GM19351 (cell line): ENCODE measurements around the gene CEPT1.

Source experiments
- ATAC-seq: cut with Tn5 transposase; IDR thresholded peaks from one replicate; pipeline ENCODE4 v1.9.1; 2021; ENCODE audit warnings: mild to moderate bottlenecking, moderate library complexity; ENCODE audit not compliant: unreplicated experiment

The CEPT1 gene

GRCh38 chr1:111192074-111192473, 52.1 kb downstream of the CEPT1 start:
- ATAC-seq: no peak

- no peak for ATAC-seq
Observed at GRCh38 chr1:111192658-111193519, 52.9 kb downstream of the CEPT1 start.

DNA sequence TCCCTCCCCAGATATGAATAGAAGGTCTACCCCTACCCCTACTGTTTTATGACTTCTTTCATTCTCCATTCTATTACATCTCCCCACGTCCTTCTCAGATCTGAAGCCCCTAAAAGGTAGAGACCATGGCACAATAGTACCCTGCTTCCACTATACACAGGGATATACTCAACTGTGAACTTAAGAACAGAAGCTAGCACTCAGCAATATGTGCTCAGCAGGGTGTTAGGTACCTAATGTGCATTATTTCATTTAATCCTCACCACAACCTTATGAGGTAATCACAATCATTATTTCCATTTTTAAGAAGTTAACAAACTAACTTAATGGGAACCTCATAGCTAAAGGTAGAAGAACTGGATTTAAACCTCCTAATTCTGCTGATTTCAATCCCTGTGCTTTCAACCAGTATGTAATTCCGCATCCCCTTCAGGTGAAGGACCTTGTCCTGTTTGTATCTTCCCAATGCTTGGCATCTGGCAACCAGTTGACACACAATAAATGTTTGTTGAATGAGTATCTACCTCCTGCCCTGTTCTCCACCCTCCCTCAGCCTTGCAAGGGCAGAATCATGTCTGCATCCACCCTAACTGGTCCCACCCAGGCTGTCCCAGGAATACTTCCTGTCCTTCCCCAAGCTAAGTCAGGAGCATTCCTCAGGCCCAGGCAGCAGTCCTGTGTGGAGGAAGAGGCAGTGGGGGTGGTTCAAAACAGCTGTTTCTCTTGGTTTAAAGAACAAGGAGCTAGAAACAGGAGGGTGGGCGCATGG, 53.9 kb downstream of the CEPT1 start:
- ATAC-seq: no peak

- ATAC-seq: no peak
Observed at GRCh38 chr1:111195002-111195684, 55.1 kb downstream of the CEPT1 start.

- no peak for ATAC-seq
Observed at GRCh38 chr1:111196213-111196612, 56.2 kb downstream of the CEPT1 start.

- peak; percentile 63 for ATAC-seq
Observed at GRCh38 chr1:111197598-111198284, 57.7 kb downstream of the CEPT1 start.

- ATAC-seq: no peak
Observed at GRCh38 chr1:111198836-111199235, 58.8 kb downstream of the CEPT1 start.

- ATAC-seq: no peak
Observed at GRCh38 chr1:111199329-111199728, 59.3 kb downstream of the CEPT1 start.

DNA sequence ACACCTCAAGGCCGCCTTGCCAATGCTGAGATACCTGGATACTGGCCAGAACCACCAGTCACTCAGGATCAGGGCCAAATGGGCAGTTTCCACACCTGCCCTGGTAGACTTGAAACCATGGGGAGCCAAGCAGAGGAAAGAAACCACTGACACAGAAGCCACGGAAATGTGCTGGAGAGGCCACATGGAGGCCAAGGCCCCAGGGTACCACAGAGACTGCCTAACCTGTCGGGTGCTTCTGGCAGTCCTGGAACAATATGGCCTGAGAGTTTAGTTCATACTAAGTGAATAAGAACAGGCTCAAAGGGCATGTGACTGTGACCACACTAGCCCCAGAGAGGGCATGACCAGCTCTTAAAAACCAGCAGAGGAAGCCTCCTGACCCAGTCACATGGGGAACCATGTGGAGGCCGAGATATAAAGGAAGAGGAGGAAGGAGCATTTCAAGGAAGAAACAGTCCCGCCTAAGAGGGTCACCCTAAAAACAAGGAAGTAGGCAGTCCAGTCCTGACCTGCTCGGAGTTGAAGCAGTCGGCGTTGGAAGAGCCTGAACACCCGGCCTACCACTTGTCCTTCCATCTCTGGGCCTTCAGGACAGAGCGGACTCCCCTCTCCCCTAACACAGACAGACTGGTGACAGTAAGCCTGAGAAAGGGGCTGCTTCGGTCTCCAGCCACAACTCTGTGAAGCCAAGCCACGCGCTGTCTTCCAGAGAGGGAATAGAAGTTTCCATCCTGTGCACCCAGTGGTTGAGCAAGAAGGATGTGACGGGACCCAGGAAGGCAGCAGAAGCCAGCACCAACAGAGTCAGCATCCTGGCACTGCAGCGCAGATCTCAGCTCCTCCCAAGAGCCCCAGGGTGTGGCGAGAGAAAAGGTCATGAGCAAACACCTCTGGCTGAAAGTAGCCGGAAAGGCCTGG, 60.1 kb downstream of the CEPT1 start, which contains the start of gene DENND2D:
Gene DENND2D, minus strand, starts transcription at position 766 of the 921 bp plus-strand sequence. Its CDS starts 187 bp downstream, at position 579.
- ATAC-seq: no peak

DNA sequence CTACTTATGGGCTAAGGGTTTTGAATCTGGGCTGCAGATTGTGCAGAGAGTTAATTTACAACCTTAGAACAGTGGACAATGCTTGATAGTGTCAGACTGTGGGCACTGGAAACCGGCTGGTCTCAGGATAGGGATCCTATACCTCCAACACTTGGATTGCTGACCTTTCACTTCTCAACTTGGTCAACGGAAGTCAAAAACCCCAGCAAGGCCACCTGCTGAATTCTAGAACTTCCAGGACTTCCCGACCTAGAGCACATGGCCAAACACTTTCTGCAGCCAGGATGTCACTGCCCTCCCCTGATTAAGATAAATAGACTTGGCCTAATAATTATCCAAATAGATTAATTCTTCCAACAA, 60.8 kb downstream of the CEPT1 start:
- ATAC-seq: no peak

- ATAC-seq: no peak
Observed at GRCh38 chr1:111201275-111202090, 61.5 kb downstream of the CEPT1 start.

DNA sequence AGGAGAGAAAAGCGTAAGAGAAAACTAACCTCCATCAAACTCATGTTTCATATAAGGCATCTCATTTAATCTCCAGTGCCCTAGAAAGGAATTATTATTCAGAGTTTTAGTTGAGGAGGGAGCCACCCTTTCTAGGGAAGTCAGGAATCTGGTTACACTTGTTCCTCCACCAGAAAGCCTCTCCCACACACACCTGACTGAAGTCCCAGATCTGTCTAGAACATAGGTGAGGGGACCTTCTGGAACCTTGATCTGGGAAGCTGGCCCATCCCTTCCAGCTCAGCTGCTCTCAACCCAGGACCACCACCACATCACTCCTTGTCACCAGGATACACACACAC, 62.3 kb downstream of the CEPT1 start:
- ATAC-seq: no peak

DNA sequence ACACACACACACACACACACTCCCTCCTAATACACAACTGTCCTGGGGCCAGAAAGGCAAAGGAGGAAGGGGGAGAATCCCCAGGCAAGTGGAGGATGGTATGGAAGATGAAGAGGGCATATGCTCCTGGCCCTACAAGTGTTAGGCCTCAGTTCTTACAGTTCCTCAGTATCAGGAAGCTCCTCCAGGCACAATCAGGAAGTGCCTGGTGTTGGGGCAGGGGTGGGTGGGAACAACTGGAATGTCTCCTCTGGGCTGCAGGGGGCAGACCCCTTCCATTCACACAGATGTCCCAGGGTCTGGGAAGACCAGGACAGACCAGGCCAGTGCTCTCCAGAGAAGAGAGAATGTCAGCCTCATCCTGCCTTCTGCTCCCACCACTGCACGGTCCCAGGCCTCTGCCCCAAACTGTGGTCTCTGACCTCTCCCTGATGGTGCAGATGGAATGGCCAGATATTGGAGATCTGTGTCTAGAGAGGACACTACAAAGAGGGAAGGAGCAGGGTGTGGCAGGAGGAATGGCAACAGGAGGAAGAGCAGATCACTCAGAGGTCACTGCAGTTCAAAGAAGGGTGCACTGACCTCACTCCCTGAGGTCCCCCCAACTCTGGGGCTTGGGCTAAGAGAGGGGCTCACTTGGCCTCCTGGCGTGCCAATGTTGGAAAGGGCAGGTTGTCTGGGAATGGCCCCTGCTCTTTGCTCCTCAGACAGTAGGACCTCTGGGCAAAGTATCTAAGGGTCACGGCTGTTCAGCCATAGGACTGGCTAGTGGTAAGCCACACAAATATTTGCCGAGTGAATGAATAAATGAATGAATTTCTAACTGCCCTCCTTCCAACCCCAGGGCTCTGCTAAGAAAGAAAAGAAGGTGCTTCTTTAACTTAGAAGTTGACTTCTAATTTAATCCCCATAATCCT, 62.9 kb downstream of the CEPT1 start:
- ATAC-seq: no peak

DNA sequence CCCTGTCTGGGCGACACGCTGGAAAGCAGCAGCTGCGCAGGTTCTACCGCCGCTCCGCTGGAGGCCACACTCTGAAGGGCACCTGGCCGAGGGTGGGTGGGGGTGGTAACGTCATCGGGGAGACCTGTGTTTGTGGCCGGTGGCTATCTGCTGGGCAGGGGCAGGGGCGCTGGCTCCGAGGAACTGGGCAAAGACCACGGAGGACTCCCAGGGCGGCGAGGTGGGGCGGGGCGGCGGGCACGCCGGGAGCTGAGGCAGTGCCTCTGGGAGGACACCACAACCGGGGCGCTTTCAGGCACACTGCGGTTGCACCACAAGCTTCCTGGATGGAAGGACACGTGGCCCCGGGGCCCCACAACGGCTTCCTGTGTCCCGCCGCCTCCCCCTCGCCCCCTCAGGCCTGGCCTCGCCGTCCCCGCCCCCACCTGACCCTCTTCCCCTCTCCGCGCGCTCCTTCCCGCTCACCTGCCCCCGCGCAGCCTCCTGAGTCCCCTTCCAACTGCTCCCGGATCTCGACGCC, 63.7 kb downstream of the CEPT1 start:
- peak; percentile 51 for ATAC-seq

DNA sequence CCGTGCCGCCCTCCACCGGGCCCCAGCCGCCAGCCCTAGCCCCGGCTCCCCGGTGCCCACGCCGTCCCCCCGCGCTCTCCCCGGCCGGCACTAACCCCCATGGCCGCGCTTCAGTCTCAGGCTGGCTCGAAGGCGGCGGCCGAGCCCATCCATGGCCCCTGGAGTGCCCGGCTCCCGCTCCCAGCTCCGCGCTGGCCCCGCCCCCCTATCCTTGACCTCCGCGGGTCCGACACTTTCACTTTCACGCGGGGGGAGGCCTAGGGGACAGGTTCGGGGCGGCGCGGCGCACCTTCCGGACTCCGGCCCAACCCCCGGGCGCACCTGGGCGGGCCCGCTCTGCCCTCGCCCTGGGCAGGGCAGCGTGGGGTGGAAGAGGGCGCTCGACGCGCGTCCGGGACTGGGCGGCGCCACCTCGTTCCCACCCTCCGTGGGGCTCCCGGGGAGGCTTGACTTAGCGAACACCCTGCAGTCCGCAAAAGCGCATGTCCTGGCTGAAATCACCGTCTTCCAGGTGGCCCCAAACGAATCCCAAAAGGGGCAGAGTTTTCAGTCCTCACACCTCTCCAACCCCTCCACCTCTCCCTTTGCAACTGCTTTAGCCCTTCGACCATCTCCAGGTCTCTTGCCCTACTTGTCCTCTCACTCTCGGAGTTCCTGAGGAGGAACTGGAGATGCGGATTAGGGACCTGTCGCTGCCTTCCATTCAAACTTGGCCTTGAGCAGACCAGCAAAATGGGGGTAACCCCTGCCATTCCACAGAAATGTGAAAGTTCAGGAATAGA, 64.4 kb downstream of the CEPT1 start:
- ATAC-seq: peak; percentile 67

- no peak for ATAC-seq
Observed at GRCh38 chr1:111204983-111205713, 65.1 kb downstream of the CEPT1 start.
